HepG2 (cell line): Measurements from ENCODE around the gene SOS2. TPM values are rescaled to one million over a fixed set of nuclear protein-coding genes. Genes with fewer than 3 reads are reported as not detected.
A peak's percentile ranks its signal among the peaks of the same experiment; 100 is the strongest.

Source experiments
- AGO1 ChIP-seq: fragments of 200-400 bp; formaldehyde crosslinking; IDR thresholded peaks from 2 replicates; pipeline ENCODE4 v1.6.1; 2017; ENCODE audit warnings: mild to moderate bottlenecking, low read depth, low read length, moderate library complexity; ENCODE audit not compliant: poor library complexity, severe bottlenecking
- ARID2 ChIP-seq: sonication (generic); formaldehyde crosslinking; IDR thresholded peaks from 2 replicates; pipeline ENCODE4 v1.8.1; 2022; ENCODE audit warnings: mild to moderate bottlenecking, missing genetic modification reagents, borderline replicate concordance
- CEBPG ChIP-seq: IDR thresholded peaks from 2 replicates; pipeline ENCODE4 v1.6.1; 2016
- CENPX ChIP-seq: sonication (generic); formaldehyde crosslinking; IDR thresholded peaks from 2 replicates; pipeline ENCODE4 v1.9.0; 2021; ENCODE audit warnings: mild to moderate bottlenecking, missing genetic modification reagents, moderate library complexity
- HCFC1 ChIP-seq: fragments of 150-350 bp; IDR thresholded peaks from 2 replicates; pipeline ENCODE4 v1.6.1; 2014; ENCODE audit warnings: low read depth, low read length
- KDM4B ChIP-seq: sonication (generic); formaldehyde crosslinking; IDR thresholded peaks from 2 replicates; pipeline ENCODE4 v1.4.0; 2020; ENCODE audit warnings: missing genetic modification reagents
- RBAK ChIP-seq: sonication (generic); formaldehyde crosslinking; IDR thresholded peaks from 2 replicates; pipeline ENCODE4 v1.5.1; 2020; ENCODE audit warnings: mild to moderate bottlenecking, missing genetic modification reagents
- ZFP36L1 ChIP-seq: sonication (generic); formaldehyde crosslinking; IDR thresholded peaks from 2 replicates; pipeline ENCODE4 v1.8.0; 2022; ENCODE audit warnings: mild to moderate bottlenecking, missing genetic modification reagents, moderate library complexity
- ZFP36L2 ChIP-seq: sonication (generic); formaldehyde crosslinking; IDR thresholded peaks from 2 replicates; pipeline ENCODE4 v1.4.0; 2020; ENCODE audit warnings: missing genetic modification reagents
- ZNF329 ChIP-seq: sonication (generic); formaldehyde crosslinking; IDR thresholded peaks from 2 replicates; pipeline ENCODE4 v1.9.0; 2021; ENCODE audit warnings: low read depth, mild to moderate bottlenecking, missing genetic modification reagents
- ZNF34 ChIP-seq: sonication (generic); formaldehyde crosslinking; IDR thresholded peaks from 2 replicates; pipeline ENCODE4 v1.4.0; 2020; ENCODE audit warnings: mild to moderate bottlenecking, missing genetic modification reagents, borderline replicate concordance
- ZNF577 ChIP-seq: sonication (generic); formaldehyde crosslinking; IDR thresholded peaks from 2 replicates; pipeline ENCODE4 v1.4.0; 2020; ENCODE audit warnings: mild to moderate bottlenecking, low read depth, missing genetic modification reagents, borderline replicate concordance
- polyA plus RNA-seq, 8 experiments: library from polyadenylated mRNA; depleted of rRNA in 3 of 8; stranded (reverse) in 7 of 8; unstranded in 1 of 8; fragments of >200 nt; fragmentation: Illumina TruSeq in 4 of 8; extraction: Trizol in 4 of 8; gene quantifications; 2 replicates each; pipeline versions ENCODE4 v1.2.1 to v1.2.3, GENCODE V29; 2011 to 2016; ENCODE audit warnings: low read depth in 4 of 8, missing spikeins in 1 of 8, mixed read lengths in 1 of 8; ENCODE audit not compliant: insufficient read depth in 1 of 8
- total RNA-seq, 5 experiments: library from RNA; depleted of rRNA; stranded (reverse); fragments of >200 nt; fragmentation: Illumina TruSeq; extraction: Trizol; gene quantifications; 2 replicates each; pipeline ENCODE4 v1.2.3, GENCODE V29; 2016; ENCODE audit warnings: low read depth in 1 of 5
- TF ChIP-seq, protein P1 (sequence below): sonication (generic); formaldehyde crosslinking; IDR thresholded peaks from 2 replicates; pipeline ENCODE4 v1.8.1; 2023; ENCODE audit warnings: mild to moderate bottlenecking, missing genetic modification reagents, borderline replicate concordance
- TF ChIP-seq, protein P2 (sequence below): sonication (generic); formaldehyde crosslinking; IDR thresholded peaks from 2 replicates; pipeline ENCODE4 v1.4.0; 2020; ENCODE audit warnings: mild to moderate bottlenecking, missing genetic modification reagents
- TF ChIP-seq, protein P3 (sequence below): IDR thresholded peaks from 2 replicates; pipeline ENCODE4 v1.6.1; 2016; ENCODE audit warnings: missing biosample characterization, missing genetic modification reagents, low read depth
- TF ChIP-seq, protein P4 (sequence below): sonication (generic); formaldehyde crosslinking; IDR thresholded peaks from 2 replicates; pipeline ENCODE4 v1.5.0; 2020; ENCODE audit warnings: mild to moderate bottlenecking, missing genetic modification reagents
- TF ChIP-seq, protein P5 (sequence below): IDR thresholded peaks from 2 replicates; pipeline ENCODE4 v1.6.1; 2016; ENCODE audit warnings: missing genetic modification reagents, missing compliant biosample characterization

Gene SOS2
- total and polyA plus RNA-seq, 2 of the 13 experiments (the other 11 are each of a cell fraction or from before 2014, with no cell fraction given): 9.3 to 12.1 TPM

DNA sequence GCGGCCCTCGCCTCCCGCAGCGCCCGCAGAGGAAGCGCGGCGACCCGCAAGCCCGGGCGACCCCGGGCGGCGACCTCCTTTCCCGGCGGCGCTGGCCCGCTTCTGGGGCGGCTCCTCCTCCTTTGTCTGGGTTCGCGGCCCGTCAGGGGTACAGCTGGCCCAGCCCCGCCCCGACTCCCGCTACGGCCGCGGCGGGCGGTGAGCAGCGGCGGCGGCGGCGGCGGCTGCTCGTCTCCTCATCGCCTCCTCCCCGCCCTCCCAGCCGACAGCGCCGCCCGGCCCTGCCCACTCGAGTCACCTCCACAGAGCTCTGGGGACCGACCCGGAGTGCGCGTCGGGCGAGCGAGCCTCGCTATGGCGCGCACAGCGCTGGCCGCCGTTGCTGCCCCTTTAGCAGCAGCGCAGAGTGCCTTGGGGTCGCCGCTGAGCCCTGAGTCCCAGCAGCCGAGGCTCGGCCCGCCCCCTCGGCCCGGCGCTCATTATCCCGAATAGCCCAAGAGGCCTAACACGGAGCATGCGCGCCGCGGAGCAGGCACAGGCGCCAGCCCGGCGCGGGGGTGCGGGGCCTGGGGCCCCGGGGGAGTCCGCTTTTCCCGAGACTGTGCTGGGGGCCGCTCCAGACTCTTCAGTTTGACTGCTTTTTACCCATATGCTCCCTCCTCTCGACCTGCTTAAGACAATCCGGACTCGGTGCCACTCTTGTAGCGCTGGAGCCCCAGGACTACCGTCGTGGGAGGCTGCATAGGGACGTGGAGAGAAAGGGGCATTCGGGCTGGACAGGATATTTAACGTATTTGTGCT, at the start of gene SOS2 (continued):
- TF ChIP-seq ZNF329 (CRISPR knock-in tag) (0 out of 2 replicates have a peak, but pooled peaks have one; percentile 37), CEBPG (CRISPR knock-in tag) (no peak), AGO1 (no peak), ZNF34 (0 out of 2 replicates have a peak, but pooled peaks have one; percentile 62), CENPX (CRISPR knock-in tag) (no peak), ZNF577 (CRISPR knock-in tag) (no peak), KDM4B (CRISPR knock-in tag) (no peak), ARID2 (CRISPR knock-in tag) (no peak), HCFC1 (no peak), RBAK (CRISPR knock-in tag) (no peak), ZFP36L1 (CRISPR knock-in tag) (no peak), ZFP36L2 (no peak)
- TF ChIP-seq, protein P1, sequence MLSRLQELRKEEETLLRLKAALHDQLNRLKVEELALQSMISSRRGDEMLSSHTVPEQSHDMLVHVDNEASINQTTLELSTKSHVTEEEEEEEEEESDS (CRISPR knock-in tag): no peak
- TF ChIP-seq, protein P2, sequence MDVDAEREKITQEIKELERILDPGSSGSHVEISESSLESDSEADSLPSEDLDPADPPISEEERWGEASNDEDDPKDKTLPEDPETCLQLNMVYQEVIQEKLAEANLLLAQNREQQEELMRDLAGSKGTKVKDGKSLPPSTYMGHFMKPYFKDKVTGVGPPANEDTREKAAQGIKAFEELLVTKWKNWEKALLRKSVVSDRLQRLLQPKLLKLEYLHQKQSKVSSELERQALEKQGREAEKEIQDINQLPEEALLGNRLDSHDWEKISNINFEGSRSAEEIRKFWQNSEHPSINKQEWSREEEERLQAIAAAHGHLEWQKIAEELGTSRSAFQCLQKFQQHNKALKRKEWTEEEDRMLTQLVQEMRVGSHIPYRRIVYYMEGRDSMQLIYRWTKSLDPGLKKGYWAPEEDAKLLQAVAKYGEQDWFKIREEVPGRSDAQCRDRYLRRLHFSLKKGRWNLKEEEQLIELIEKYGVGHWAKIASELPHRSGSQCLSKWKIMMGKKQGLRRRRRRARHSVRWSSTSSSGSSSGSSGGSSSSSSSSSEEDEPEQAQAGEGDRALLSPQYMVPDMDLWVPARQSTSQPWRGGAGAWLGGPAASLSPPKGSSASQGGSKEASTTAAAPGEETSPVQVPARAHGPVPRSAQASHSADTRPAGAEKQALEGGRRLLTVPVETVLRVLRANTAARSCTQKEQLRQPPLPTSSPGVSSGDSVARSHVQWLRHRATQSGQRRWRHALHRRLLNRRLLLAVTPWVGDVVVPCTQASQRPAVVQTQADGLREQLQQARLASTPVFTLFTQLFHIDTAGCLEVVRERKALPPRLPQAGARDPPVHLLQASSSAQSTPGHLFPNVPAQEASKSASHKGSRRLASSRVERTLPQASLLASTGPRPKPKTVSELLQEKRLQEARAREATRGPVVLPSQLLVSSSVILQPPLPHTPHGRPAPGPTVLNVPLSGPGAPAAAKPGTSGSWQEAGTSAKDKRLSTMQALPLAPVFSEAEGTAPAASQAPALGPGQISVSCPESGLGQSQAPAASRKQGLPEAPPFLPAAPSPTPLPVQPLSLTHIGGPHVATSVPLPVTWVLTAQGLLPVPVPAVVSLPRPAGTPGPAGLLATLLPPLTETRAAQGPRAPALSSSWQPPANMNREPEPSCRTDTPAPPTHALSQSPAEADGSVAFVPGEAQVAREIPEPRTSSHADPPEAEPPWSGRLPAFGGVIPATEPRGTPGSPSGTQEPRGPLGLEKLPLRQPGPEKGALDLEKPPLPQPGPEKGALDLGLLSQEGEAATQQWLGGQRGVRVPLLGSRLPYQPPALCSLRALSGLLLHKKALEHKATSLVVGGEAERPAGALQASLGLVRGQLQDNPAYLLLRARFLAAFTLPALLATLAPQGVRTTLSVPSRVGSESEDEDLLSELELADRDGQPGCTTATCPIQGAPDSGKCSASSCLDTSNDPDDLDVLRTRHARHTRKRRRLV (CRISPR knock-in tag): peak; percentile 43; the same call in 1 of the 2 replicates
- TF ChIP-seq, protein P3, sequence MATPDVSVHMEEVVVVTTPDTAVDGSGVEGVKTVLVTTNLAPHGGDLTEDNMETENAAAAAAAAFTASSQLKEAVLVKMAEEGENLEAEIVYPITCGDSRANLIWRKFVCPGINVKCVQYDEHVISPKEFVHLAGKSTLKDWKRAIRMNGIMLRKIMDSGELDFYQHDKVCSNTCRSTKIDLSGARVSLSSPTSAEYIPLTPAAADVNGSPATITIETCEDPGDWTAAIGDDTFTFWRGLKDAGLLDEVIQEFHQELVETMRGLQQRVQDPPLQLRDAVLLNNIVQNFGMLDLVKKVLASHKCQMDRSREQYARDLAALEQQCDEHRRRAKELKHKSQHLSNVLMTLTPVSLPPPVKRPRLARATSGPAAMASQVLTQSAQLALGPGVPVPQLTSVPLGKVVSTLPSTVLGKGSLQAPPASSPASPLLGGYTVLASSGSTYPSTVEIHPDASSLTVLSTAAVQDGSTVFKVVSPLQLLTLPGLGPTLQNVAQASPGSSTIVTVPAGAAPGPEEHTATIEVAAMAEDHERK (CRISPR knock-in tag): no peak
- TF ChIP-seq, protein P4, sequence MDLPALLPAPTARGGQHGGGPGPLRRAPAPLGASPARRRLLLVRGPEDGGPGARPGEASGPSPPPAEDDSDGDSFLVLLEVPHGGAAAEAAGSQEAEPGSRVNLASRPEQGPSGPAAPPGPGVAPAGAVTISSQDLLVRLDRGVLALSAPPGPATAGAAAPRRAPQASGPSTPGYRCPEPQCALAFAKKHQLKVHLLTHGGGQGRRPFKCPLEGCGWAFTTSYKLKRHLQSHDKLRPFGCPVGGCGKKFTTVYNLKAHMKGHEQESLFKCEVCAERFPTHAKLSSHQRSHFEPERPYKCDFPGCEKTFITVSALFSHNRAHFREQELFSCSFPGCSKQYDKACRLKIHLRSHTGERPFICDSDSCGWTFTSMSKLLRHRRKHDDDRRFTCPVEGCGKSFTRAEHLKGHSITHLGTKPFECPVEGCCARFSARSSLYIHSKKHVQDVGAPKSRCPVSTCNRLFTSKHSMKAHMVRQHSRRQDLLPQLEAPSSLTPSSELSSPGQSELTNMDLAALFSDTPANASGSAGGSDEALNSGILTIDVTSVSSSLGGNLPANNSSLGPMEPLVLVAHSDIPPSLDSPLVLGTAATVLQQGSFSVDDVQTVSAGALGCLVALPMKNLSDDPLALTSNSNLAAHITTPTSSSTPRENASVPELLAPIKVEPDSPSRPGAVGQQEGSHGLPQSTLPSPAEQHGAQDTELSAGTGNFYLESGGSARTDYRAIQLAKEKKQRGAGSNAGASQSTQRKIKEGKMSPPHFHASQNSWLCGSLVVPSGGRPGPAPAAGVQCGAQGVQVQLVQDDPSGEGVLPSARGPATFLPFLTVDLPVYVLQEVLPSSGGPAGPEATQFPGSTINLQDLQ: peak; percentile 55; the same call in 1 of the 2 replicates
- TF ChIP-seq, protein P5, sequence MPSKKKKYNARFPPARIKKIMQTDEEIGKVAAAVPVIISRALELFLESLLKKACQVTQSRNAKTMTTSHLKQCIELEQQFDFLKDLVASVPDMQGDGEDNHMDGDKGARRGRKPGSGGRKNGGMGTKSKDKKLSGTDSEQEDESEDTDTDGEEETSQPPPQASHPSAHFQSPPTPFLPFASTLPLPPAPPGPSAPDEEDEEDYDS (CRISPR knock-in tag): peak; percentile 78
